Left ventricle myocardium inferior (tissue), 1 donor: Measurements from ENCODE around the gene EBF4. TPM values are rescaled to one million over a fixed set of nuclear protein-coding genes. Genes with fewer than 3 reads are reported as not detected.

Experiments
- DNase-seq: peaks from one replicate; pipeline ENCODE4 v3.0.0-alpha.2; 2020
- H3K27ac ChIP-seq: fragments of 200-600 bp; replicated peaks from 2 replicates; pipeline ENCODE4 v1.8.0; 2021
- H3K27me3 ChIP-seq: fragments of 200-600 bp; 2 replicates; pipeline ENCODE4 v1.8.0; 2021; ENCODE audit warnings: low read depth
- H3K36me3 ChIP-seq: fragments of 200-600 bp; 2 replicates; pipeline ENCODE4 v1.8.0; 2021
- H3K4me1 ChIP-seq: fragments of 200-600 bp; 2 replicates; pipeline ENCODE4 v1.8.0; 2021
- H3K4me3 ChIP-seq: fragments of 200-600 bp; 2 replicates; pipeline ENCODE4 v1.8.0; 2021; ENCODE audit warnings: mild to moderate bottlenecking, moderate library complexity
- H3K9me3 ChIP-seq: fragments of 200-600 bp; replicated peaks from 2 replicates; pipeline ENCODE4 v1.8.0; 2021
- CTCF ChIP-seq: fragments of 200-600 bp; IDR thresholded peaks from 2 replicates; pipeline ENCODE4 v1.8.0; 2021; ENCODE audit warnings: antibody characterized with exemption, mild to moderate bottlenecking, borderline replicate concordance
- intact Hi-C: fragments of 100-400 bp; cut with micrococcal nuclease; formaldehyde crosslinking; loops from one replicate; pipeline ENCODE4 v1.11.0; 2022
- total RNA-seq: library from RNA; stranded (reverse); fragmentation: NEBNext Ultra II Directional; extraction: Animal tissue kit (Norgen Biotek cat#: 25700); gene quantifications from one replicate; pipeline ENCODE4 v1.2.1, GENCODE V29; 2021
- donor health status: DM: no; HTN: yes; CAD: no; lungs with severe emphysema.

Gene EBF4
- total RNA-seq, 1 donor from 2014 or later = 4.9 TPM

- DNase-seq = no peak
- Histone ChIP-seq H3K27ac (no peak overlapping the region), H3K27me3 (peaks cover 97% of the 10 kb centered on the region), H3K4me1 (peaks cover 31% of the 10 kb centered on the region), H3K9me3 (no peaks in the 10 kb centered on the region), H3K4me3 (no peak overlapping the region), H3K36me3 (no peaks in the 10 kb centered on the region)
- TF ChIP-seq CTCF = no peak
- intact Hi-C loops = no loop called here
These were observed 63.0 kb downstream of the EBF4 start for GRCh38 chr20:2755451-2756055.

GRCh38 chr20:2756056-2756611, 63.6 kb downstream of the EBF4 start:
- DNase-seq = no peak
- Histone ChIP-seq H3K4me3 (no peak overlapping the region), H3K4me1 (peaks cover 25% of the 10 kb centered on the region), H3K27me3 (peaks cover 98% of the 10 kb centered on the region), H3K27ac (no peak overlapping the region), H3K36me3 (no peaks in the 10 kb centered on the region), H3K9me3 (no peaks in the 10 kb centered on the region)
- peak; percentile 59 for TF ChIP-seq CTCF
- intact Hi-C loops = no loop called here

- no peaks in the 10 kb centered on the region for H3K9me3 ChIP-seq
- no peak for DNase-seq
- peaks cover 16% of the 10 kb centered on the region for H3K4me1 ChIP-seq
- no peak overlapping the region for H3K4me3 ChIP-seq
- no peak for TF ChIP-seq CTCF
- intact Hi-C loops = no loop called here
- H3K27ac ChIP-seq = no peak overlapping the region
- no peaks in the 10 kb centered on the region for H3K36me3 ChIP-seq
- H3K27me3 ChIP-seq = peaks cover 97% of the 10 kb centered on the region
These were observed 64.4 kb downstream of the EBF4 start for GRCh38 chr20:2757001-2757400.

DNA sequence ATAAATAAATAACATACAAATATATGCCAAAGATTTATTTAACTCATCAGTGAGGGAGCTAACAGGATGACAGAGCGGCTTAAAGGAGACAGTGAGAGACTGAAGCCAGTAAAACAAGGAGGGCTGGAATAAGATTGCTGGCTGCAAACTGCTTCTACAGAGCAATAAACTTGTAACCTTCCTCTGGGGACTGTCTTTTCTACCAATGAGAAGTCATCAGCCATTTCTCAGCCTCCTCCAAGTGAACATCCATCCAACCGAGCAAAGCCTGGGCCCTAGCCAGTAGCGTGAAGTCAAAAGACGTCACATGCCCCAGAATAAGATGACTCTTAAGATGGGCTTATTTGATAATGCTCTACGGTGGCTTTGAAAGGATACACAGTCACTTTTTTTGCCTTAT, 65.4 kb downstream of the EBF4 start:
- no peak overlapping the region for H3K27ac ChIP-seq
- H3K9me3 ChIP-seq = no peaks in the 10 kb centered on the region
- no peak overlapping the region for H3K4me3 ChIP-seq
- H3K27me3 ChIP-seq = peaks cover 97% of the 10 kb centered on the region
- DNase-seq = no peak
- intact Hi-C loops = no loop called here
- H3K4me1 ChIP-seq = peaks cover 8% of the 10 kb centered on the region
- no peak for TF ChIP-seq CTCF
- H3K36me3 ChIP-seq = no peaks in the 10 kb centered on the region

- no peak for DNase-seq
- H3K27me3 ChIP-seq = peaks cover 97% of the 10 kb centered on the region
- no peaks in the 10 kb centered on the region for H3K36me3 ChIP-seq
- H3K4me3 ChIP-seq = no peak overlapping the region
- no peak overlapping the region for H3K27ac ChIP-seq
- intact Hi-C loops = no loop called here
- no peaks in the 10 kb centered on the region for H3K9me3 ChIP-seq
- no peak for TF ChIP-seq CTCF
- H3K4me1 ChIP-seq = no peaks in the 10 kb centered on the region
These were observed 66.6 kb downstream of the EBF4 start for GRCh38 chr20:2759143-2759542.
